SK-N-SH (cell line): ENCODE measurements around the gene SPAST. TPM values are rescaled to one million over a fixed set of nuclear protein-coding genes. Genes with fewer than 3 reads are reported as not detected.

Experiments
- CTCF ChIA-PET: fragments of 300-600, 350-600 bp; formaldehyde crosslinking; extraction: SDS; loops from one replicate; lab custom pipeline; 2021; lab: Yijun Ruan, JAX
- POLR2A ChIA-PET: fragments of 350-600 bp; sonication (Branson Sonifier 250); formaldehyde crosslinking; extraction: SDS; loops from one replicate; lab custom pipeline; 2020; ENCODE audit warnings: antibody characterized with exemption, inconsistent platforms; lab: Yijun Ruan, JAX
- DNase-seq: peaks from one replicate; pipeline ENCODE4 v3.0.0; 2012
- H2AFZ ChIP-seq: fragments of 200-600 bp; sonication (generic); 2 replicates; pipeline ENCODE4 v1.8.1; 2016; ENCODE audit warnings: antibody characterized with exemption, mild to moderate bottlenecking, low read depth
- H3F3A ChIP-seq: fragments of 200-600 bp; sonication (generic); replicated peaks from 2 replicates; pipeline ENCODE3; 2016; ENCODE audit warnings: antibody characterized with exemption, mild to moderate bottlenecking; ENCODE audit not compliant: insufficient read depth
- H3K27ac ChIP-seq, 2 experiments: fragments of 200-500 bp in 1 of 2; fragments of 200-600 bp in 1 of 2; sonication (Bioruptor generic) in 1 of 2; sonication (generic), shearing (Covaris generic) in 1 of 2; 2 replicates each; pipeline versions ENCODE4 v1.5.1 to v1.6.1; 2014 to 2016; ENCODE audit warnings: low read depth in 2 of 2, inconsistent platforms in 1 of 2, low read length in 1 of 2, mild to moderate bottlenecking in 1 of 2, mixed read lengths in 1 of 2
- H3K27me3 ChIP-seq: fragments of 200-600 bp; sonication (generic), shearing (Covaris generic); 2 replicates; pipeline ENCODE4 v1.6.1; 2016; ENCODE audit warnings: mixed run types; ENCODE audit not compliant: insufficient read depth
- H3K36me3 ChIP-seq, 2 experiments: fragments of 200-500 bp in 1 of 2; fragments of 200-600 bp in 1 of 2; sonication (Bioruptor generic) in 1 of 2; sonication (generic) in 1 of 2; replicated peaks in 1 of 2; 2 replicates each; pipeline versions ENCODE3 to v1.5.1; 2014 to 2016; ENCODE audit warnings: low read length in 1 of 2, mild to moderate bottlenecking in 1 of 2; ENCODE audit not compliant: insufficient read depth in 2 of 2, control insufficient read depth in 1 of 2
- H3K4me1 ChIP-seq, 2 experiments: fragments of 200-500 bp in 1 of 2; fragments of 200-600 bp in 1 of 2; sonication (Bioruptor generic) in 1 of 2; sonication (generic), shearing (Covaris generic) in 1 of 2; 2 replicates each; pipeline versions ENCODE4 v1.5.1 to v1.6.1; 2014 to 2016; ENCODE audit warnings: low read depth in 1 of 2, low read length in 1 of 2, mixed run types in 1 of 2; ENCODE audit not compliant: insufficient read depth in 2 of 2, control insufficient read depth in 1 of 2
- H3K4me2 ChIP-seq: fragments of 200-600 bp; sonication (generic), shearing (Covaris generic); 2 replicates; pipeline ENCODE4 v1.6.1; 2017; ENCODE audit warnings: mixed run types
- H3K4me3 ChIP-seq, 2 experiments: fragments of 200-500 bp in 1 of 2; fragments of 200-600 bp in 1 of 2; sonication (Bioruptor generic) in 1 of 2; sonication (generic), shearing (Covaris generic) in 1 of 2; 2 replicates each; pipeline versions ENCODE4 v1.5.1 to v1.8.1; 2014 to 2016; ENCODE audit warnings: low read depth in 2 of 2, inconsistent platforms in 1 of 2, low read length in 1 of 2, mild to moderate bottlenecking in 1 of 2, mixed read lengths in 1 of 2, moderate library complexity in 1 of 2
- H3K79me2 ChIP-seq: fragments of 200-600 bp; sonication (generic); 2 replicates; pipeline ENCODE4 v1.8.1; 2017; ENCODE audit warnings: mild to moderate bottlenecking; ENCODE audit not compliant: insufficient read depth
- H3K9ac ChIP-seq: fragments of 200-600 bp; sonication (generic); 2 replicates; pipeline ENCODE4 v1.6.1; 2017; ENCODE audit warnings: mixed run types
- H3K9me2 ChIP-seq: fragments of 200-600 bp; sonication (generic); 2 replicates; pipeline ENCODE4 v1.6.1; 2017; ENCODE audit warnings: mixed run types
- H3K9me3 ChIP-seq: fragments of 200-600 bp; sonication (generic); 2 replicates; pipeline ENCODE4 v1.6.1; 2017; ENCODE audit warnings: mixed run types, mild to moderate bottlenecking, moderate library complexity
- H4K20me1 ChIP-seq: fragments of 200-600 bp; sonication (generic); 2 replicates; pipeline ENCODE4 v1.6.1; 2017; ENCODE audit warnings: mild to moderate bottlenecking, mixed run types; ENCODE audit not compliant: insufficient read depth
- CHD2 ChIP-seq: fragments of 150-350 bp; IDR thresholded peaks from 2 replicates; pipeline ENCODE4 v1.6.1; 2018; ENCODE audit warnings: low read length; ENCODE audit not compliant: partially characterized antibody
- CTCF ChIP-seq: fragments of 200-600 bp; sonication (generic); IDR thresholded peaks from 2 replicates; pipeline ENCODE4 v1.6.1; 2017; ENCODE audit warnings: antibody characterized with exemption, mild to moderate bottlenecking, moderate library complexity
- ELF1 ChIP-seq: IDR thresholded peaks from 2 replicates; pipeline ENCODE4 v1.4.0; 2012
- EZH2phosphoT487 ChIP-seq: fragments of 200-600 bp; sonication (generic); IDR thresholded peaks from 2 replicates; pipeline ENCODE4 v1.6.1; 2017; ENCODE audit warnings: low read depth, mixed run types, mild to moderate bottlenecking, antibody characterized with exemption, moderate library complexity, borderline replicate concordance
- IRF3 ChIP-seq: fragments of 150-350 bp; IDR thresholded peaks from 2 replicates; pipeline ENCODE4 v1.6.1; 2016; ENCODE audit warnings: mild to moderate bottlenecking, low read depth, low read length
- JUND ChIP-seq: IDR thresholded peaks from 2 replicates; pipeline ENCODE4 v1.4.0; 2012
- MEF2A ChIP-seq: IDR thresholded peaks from 2 replicates; pipeline ENCODE4 v1.4.0; 2012; ENCODE audit warnings: low read depth, borderline replicate concordance
- MXI1 ChIP-seq: IDR thresholded peaks from 2 replicates; pipeline ENCODE4 v1.6.1; 2012; ENCODE audit warnings: mild to moderate bottlenecking, low read depth, low read length, improper control_type of control experiment
- NFIC ChIP-seq: IDR thresholded peaks from 2 replicates; pipeline ENCODE4 v1.4.0; 2012; ENCODE audit warnings: borderline replicate concordance
- NRF1 ChIP-seq: IDR thresholded peaks from 2 replicates; pipeline ENCODE4 v1.6.1; 2012; ENCODE audit warnings: low read depth, mild to moderate bottlenecking, low read length
- POLR2AphosphoS5 ChIP-seq: IDR thresholded peaks from 2 replicates; pipeline ENCODE4 v1.6.1; 2012; ENCODE audit warnings: low read depth, low read length
- RAD21 ChIP-seq: IDR thresholded peaks from 2 replicates; pipeline ENCODE4 v1.6.1; 2012; ENCODE audit warnings: mild to moderate bottlenecking, low read length
- RCOR1 ChIP-seq: fragments of 150-350 bp; IDR thresholded peaks from 2 replicates; pipeline ENCODE4 v1.6.1; 2017; ENCODE audit warnings: antibody characterized with exemption, low read length
- REST ChIP-seq: IDR thresholded peaks from 2 replicates; pipeline ENCODE4 v1.6.1; 2012; ENCODE audit warnings: mild to moderate bottlenecking, low read depth, low read length, moderate library complexity
- RFX5 ChIP-seq: IDR thresholded peaks from 2 replicates; pipeline ENCODE4 v1.6.1; 2012; ENCODE audit warnings: mild to moderate bottlenecking, improper control_type of control experiment, low read length
- RXRA ChIP-seq: IDR thresholded peaks from 2 replicates; pipeline ENCODE4 v1.4.0; 2012; ENCODE audit warnings: low read depth, mild to moderate bottlenecking, borderline replicate concordance
- SMC3 ChIP-seq: IDR thresholded peaks from 2 replicates; pipeline ENCODE4 v1.6.1; 2012; ENCODE audit warnings: low read depth, low read length, improper control_type of control experiment
- WGBS: methylation state at CpG from one replicate; pipeline ENCODE4 v1.1.6; 2017; ENCODE audit warnings: low lambda C conversion rate; 5-methylcytosine and 5-hydroxymethylcytosine counted together
- polyA plus RNA-seq, 3 experiments: library from polyadenylated mRNA; depleted of rRNA; stranded (reverse); fragments of >200 nt; gene quantifications; 2 replicates each; pipeline ENCODE4 v1.2.3, GENCODE V29; 2012
- TF ChIP-seq, protein P1 (sequence below): fragments of 150-350 bp; IDR thresholded peaks from 2 replicates; pipeline ENCODE4 v1.6.1; 2017; ENCODE audit warnings: antibody characterized with exemption, low read length, low read depth, borderline replicate concordance
- TF ChIP-seq, protein P2 (sequence below): IDR thresholded peaks from 2 replicates; pipeline ENCODE4 v1.4.0; 2012; ENCODE audit warnings: low read depth, borderline replicate concordance

Gene SPAST
- polyA plus RNA-seq, 1 of the 3 experiments (the other 2 are of a cell fraction): 6.1 TPM

DNA sequence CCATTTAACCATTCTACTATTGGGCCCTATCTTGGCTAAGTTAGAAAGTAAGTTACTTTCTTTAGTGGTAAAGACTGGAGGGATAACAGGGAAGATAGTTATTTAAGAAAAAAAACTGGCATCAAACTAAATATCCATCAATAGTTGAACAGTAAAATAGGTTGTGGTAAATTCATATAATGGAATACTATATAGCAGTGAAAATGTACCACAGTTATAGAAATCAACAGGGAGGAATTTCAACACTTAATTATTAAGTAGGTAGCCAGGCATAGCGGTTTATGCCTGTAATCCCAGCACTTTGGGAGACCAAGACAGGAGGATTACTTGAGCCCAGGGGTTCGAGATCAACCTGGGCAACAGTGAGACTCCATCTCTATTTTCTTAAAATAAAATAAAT is 3.1 kb upstream of the SPAST start:
- POLR2A ChIA-PET: interaction anchor here (0.6 kb wide), 1 partner anchor 47 kb away, joined by 4 read pairs; no protein-coding TSS in a partner anchor
- no peak overlapping the region for H3K4me3 ChIP-seq
- no peak overlapping the region for H3K27ac ChIP-seq
- peaks cover 4 to 9% of the 10 kb centered on the region in 2 experiments; a peak in 3 of 4 replicates for H3K4me1 ChIP-seq
- no peaks in the 10 kb centered on the region for H3K9me2 ChIP-seq
- no peaks in the 10 kb centered on the region for H3K27me3 ChIP-seq
- H3K4me2 ChIP-seq: no peak overlapping the region
- H3K36me3 ChIP-seq: no peaks in the 10 kb centered on the region
- no peak overlapping the region for H2AFZ ChIP-seq
- no peak overlapping the region for H3K9ac ChIP-seq
- H3K79me2 ChIP-seq: peaks cover 10% of the 10 kb centered on the region
- CTCF ChIA-PET: no interaction called here
- H4K20me1 ChIP-seq: no peaks in the 10 kb centered on the region
- TF ChIP-seq MEF2A: no peak
- no peak for TF ChIP-seq CHD2
- TF ChIP-seq IRF3: no peak
- TF ChIP-seq NFIC: no peak
- no peak for TF ChIP-seq MXI1
- TF ChIP-seq RFX5: no peak
- TF ChIP-seq JUND: no peak
- TF ChIP-seq RXRA: no peak
- no peak for TF ChIP-seq NRF1
- TF ChIP-seq RCOR1: no peak
- TF ChIP-seq SMC3: no peak
- H3K9me3 ChIP-seq: no peaks in the 10 kb centered on the region
- WGBS: 77% methylated on average over 2 of the region's 2 CpGs
- peaks cover 7% of the 10 kb centered on the region for H3F3A ChIP-seq
- no peak for DNase-seq

DNA sequence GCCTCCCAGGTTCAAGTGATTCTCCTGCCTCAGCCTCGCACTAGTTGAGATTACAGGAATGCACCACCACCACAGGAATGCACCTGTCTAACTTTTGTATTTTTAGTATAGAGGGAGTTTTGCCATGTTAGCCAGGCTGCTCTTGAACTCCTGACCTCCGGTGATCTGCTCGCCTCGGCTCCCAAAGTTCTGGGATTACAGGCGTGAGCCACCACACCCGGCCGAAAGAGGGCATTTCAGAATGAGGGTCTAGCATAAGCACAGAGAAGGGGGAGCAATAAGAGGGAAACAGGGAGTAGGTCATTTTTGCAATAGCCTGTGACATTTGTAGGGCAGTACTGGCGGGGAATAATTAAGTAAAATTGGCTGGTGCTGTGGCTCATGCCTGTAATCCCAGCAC is 1.9 kb upstream of the SPAST start:
- DNase-seq: no peak
- H3K9ac ChIP-seq: no peak overlapping the region
- ChIA-PET CTCF (interaction anchor here (3.5 kb wide), 1 partner anchor 104 kb away, joined by 13 read pairs; the partner anchor contains the start of gene SLC30A6), POLR2A (no interaction called here)
- H3F3A ChIP-seq: peaks cover 7% of the 10 kb centered on the region
- WGBS: 95% methylated on average over 8 of the region's 8 CpGs
- H3K27ac ChIP-seq: no peak overlapping the region
- H3K9me2 ChIP-seq: no peaks in the 10 kb centered on the region
- peaks cover 9 to 10% of the 10 kb centered on the region in 2 experiments; a peak in 3 of 4 replicates for H3K4me1 ChIP-seq
- H2AFZ ChIP-seq: no peak overlapping the region
- H3K36me3 ChIP-seq: peaks cover 0 to 3% of the 10 kb centered on the region in 2 experiments
- no peaks in the 10 kb centered on the region for H3K27me3 ChIP-seq
- no peaks in the 10 kb centered on the region for H4K20me1 ChIP-seq
- H3K79me2 ChIP-seq: peaks cover 21% of the 10 kb centered on the region
- H3K4me2 ChIP-seq: no peak overlapping the region
- no peaks in the 10 kb centered on the region for H3K9me3 ChIP-seq
- no peak overlapping the region for H3K4me3 ChIP-seq
- TF ChIP-seq, protein P1, sequence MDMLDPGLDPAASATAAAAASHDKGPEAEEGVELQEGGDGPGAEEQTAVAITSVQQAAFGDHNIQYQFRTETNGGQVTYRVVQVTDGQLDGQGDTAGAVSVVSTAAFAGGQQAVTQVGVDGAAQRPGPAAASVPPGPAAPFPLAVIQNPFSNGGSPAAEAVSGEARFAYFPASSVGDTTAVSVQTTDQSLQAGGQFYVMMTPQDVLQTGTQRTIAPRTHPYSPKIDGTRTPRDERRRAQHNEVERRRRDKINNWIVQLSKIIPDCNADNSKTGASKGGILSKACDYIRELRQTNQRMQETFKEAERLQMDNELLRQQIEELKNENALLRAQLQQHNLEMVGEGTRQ: no peak
- TF ChIP-seq RXRA (no peak), POLR2AphosphoS5 (no peak), REST (no peak), SMC3 (no peak), EZH2phosphoT487 (no peak), JUND (no peak), RAD21 (no peak), ELF1 (no peak), CTCF (no peak)
- TF ChIP-seq, protein P2, sequence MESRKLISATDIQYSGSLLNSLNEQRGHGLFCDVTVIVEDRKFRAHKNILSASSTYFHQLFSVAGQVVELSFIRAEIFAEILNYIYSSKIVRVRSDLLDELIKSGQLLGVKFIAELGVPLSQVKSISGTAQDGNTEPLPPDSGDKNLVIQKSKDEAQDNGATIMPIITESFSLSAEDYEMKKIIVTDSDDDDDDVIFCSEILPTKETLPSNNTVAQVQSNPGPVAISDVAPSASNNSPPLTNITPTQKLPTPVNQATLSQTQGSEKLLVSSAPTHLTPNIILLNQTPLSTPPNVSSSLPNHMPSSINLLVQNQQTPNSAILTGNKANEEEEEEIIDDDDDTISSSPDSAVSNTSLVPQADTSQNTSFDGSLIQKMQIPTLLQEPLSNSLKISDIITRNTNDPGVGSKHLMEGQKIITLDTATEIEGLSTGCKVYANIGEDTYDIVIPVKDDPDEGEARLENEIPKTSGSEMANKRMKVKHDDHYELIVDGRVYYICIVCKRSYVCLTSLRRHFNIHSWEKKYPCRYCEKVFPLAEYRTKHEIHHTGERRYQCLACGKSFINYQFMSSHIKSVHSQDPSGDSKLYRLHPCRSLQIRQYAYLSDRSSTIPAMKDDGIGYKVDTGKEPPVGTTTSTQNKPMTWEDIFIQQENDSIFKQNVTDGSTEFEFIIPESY: no peak
